A549 (cell line): ENCODE measurements around the gene BGLAP.

Source experiments
- EP300 ChIP-seq, 2 experiments: fragments of >200 bp; sonication (Bioruptor Twin); formaldehyde crosslinking; IDR thresholded peaks; 2 replicates in 1 of 2; 3 replicates in 1 of 2; pipeline ENCODE4 v1.6.1; 2016 to 2017
- MAZ ChIP-seq: fragments of 150-350 bp; IDR thresholded peaks from 2 replicates; pipeline ENCODE4 v1.6.1; 2014; ENCODE audit warnings: antibody characterized with exemption, low read depth, low read length, borderline replicate concordance
- SMC3 ChIP-seq: fragments of >200 bp; sonication (Bioruptor Twin); formaldehyde crosslinking; IDR thresholded peaks from 3 replicates; pipeline ENCODE4 v1.6.1; 2018; ENCODE audit warnings: inconsistent platforms
- SREBF2 ChIP-seq: fragments of 450-650 bp; IDR thresholded peaks from 2 replicates; pipeline ENCODE4 v1.6.1; 2014; ENCODE audit warnings: mild to moderate bottlenecking, moderate library complexity
- TF ChIP-seq, protein P1 (sequence below): fragments of >200 bp; sonication (Bioruptor Twin); formaldehyde crosslinking; IDR thresholded peaks from 3 replicates; pipeline ENCODE4 v1.5.1; 2016
- TF ChIP-seq, protein P2 (sequence below): fragments of 200-600 bp; sonication (generic); IDR thresholded peaks from 2 replicates; pipeline ENCODE4 v1.6.1; 2016; ENCODE audit warnings: antibody characterized with exemption, mild to moderate bottlenecking, moderate library complexity

DNA sequence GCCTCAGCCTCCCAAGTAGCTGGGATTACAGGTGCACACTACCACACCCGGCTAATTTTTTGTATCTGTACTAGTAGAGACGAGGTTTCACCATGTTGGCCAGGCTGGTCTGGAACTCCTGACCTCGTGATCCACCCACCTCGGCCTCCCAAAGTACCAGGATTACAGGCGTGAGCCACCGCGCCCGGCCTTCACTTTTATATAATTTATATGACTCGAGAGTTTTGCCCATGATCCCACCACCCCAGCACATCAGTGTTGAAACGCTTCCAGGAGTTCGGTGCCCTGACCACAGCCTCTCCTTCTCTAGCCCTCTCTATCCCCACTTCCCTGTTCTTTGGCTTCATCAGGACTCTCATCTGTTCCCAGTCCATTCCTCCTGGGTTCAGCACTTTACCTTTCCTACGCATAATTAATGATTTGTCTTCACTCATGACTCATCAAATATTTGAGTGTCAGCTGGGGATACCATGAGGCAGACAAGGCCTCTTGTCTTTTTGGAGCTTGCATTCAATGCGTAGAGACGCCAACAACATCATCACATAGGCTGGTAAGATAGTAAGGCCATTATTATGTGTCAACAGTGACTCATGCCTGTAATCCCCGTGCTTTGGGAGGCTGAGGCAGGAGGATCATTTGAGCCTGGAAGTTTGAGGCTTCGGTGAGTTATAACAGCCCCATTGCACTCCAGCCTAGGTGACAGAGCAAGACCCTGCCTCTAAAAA lies 27.8 kb upstream of the BGLAP start:
- TF ChIP-seq, protein P1, sequence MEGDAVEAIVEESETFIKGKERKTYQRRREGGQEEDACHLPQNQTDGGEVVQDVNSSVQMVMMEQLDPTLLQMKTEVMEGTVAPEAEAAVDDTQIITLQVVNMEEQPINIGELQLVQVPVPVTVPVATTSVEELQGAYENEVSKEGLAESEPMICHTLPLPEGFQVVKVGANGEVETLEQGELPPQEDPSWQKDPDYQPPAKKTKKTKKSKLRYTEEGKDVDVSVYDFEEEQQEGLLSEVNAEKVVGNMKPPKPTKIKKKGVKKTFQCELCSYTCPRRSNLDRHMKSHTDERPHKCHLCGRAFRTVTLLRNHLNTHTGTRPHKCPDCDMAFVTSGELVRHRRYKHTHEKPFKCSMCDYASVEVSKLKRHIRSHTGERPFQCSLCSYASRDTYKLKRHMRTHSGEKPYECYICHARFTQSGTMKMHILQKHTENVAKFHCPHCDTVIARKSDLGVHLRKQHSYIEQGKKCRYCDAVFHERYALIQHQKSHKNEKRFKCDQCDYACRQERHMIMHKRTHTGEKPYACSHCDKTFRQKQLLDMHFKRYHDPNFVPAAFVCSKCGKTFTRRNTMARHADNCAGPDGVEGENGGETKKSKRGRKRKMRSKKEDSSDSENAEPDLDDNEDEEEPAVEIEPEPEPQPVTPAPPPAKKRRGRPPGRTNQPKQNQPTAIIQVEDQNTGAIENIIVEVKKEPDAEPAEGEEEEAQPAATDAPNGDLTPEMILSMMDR: no peak
- no peak for TF ChIP-seq SMC3
- TF ChIP-seq, protein P2, sequence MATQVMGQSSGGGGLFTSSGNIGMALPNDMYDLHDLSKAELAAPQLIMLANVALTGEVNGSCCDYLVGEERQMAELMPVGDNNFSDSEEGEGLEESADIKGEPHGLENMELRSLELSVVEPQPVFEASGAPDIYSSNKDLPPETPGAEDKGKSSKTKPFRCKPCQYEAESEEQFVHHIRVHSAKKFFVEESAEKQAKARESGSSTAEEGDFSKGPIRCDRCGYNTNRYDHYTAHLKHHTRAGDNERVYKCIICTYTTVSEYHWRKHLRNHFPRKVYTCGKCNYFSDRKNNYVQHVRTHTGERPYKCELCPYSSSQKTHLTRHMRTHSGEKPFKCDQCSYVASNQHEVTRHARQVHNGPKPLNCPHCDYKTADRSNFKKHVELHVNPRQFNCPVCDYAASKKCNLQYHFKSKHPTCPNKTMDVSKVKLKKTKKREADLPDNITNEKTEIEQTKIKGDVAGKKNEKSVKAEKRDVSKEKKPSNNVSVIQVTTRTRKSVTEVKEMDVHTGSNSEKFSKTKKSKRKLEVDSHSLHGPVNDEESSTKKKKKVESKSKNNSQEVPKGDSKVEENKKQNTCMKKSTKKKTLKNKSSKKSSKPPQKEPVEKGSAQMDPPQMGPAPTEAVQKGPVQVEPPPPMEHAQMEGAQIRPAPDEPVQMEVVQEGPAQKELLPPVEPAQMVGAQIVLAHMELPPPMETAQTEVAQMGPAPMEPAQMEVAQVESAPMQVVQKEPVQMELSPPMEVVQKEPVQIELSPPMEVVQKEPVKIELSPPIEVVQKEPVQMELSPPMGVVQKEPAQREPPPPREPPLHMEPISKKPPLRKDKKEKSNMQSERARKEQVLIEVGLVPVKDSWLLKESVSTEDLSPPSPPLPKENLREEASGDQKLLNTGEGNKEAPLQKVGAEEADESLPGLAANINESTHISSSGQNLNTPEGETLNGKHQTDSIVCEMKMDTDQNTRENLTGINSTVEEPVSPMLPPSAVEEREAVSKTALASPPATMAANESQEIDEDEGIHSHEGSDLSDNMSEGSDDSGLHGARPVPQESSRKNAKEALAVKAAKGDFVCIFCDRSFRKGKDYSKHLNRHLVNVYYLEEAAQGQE: no peak
- no peak for TF ChIP-seq MAZ
- no peak for TF ChIP-seq SREBF2
- TF ChIP-seq EP300 (IDR thresholded peaks at IDR 0.05): no peak
